Lower leg skin (tissue), 4 donors: ENCODE results near the gene ILK. TPM values are rescaled to one million over a fixed set of nuclear protein-coding genes. Genes with fewer than 3 reads are reported as not detected.
A peak's percentile ranks its signal among the peaks of the same experiment; 100 is the strongest.

ENCODE experiments used
- DNase-seq, 2 donors: peaks; one replicate each; pipeline ENCODE4 v3.0.0-alpha.2; 2019; ENCODE audit warnings: low spot score in 2 of 2
- H3K4me3 ChIP-seq: fragments of 200-600 bp; sonication (generic); 2 replicates; pipeline ENCODE4 v1.5.1; 2017; ENCODE audit warnings: mild to moderate bottlenecking, low read depth; ENCODE audit not compliant: poor library complexity, severe bottlenecking
- POLR2A ChIP-seq, 2 donors: fragments of 450-650 bp; IDR thresholded peaks; one replicate each; pipeline ENCODE4 v1.6.1; 2016 to 2017; ENCODE audit warnings: antibody characterized with exemption in 2 of 2, mild to moderate bottlenecking in 1 of 2, moderate library complexity in 1 of 2
- WGBS, 2 donors: methylation state at CpG; one replicate each; pipeline ENCODE4 v1.1.5; 2018; 5-methylcytosine and 5-hydroxymethylcytosine counted together
- intact Hi-C: fragments of 100-400 bp; cut with DNase I; formaldehyde crosslinking; loops from one replicate; pipeline ENCODE4 v1.15.0; 2023; ENCODE audit warnings: low total_unique reads
- total RNA-seq, 4 donors: library from RNA; depleted of rRNA; stranded (reverse); fragments of >200 nt; gene quantifications; one replicate each; pipeline ENCODE4 v1.1.0, GENCODE V29; 2016
- TF ChIP-seq, protein P1 (sequence below), 3 donors: fragments of 450-650 bp; IDR thresholded peaks; one replicate each; pipeline ENCODE4 v1.5.1; 2016; ENCODE audit warnings: antibody characterized with exemption in 3 of 3, mild to moderate bottlenecking in 3 of 3, moderate library complexity in 2 of 3

ILK gene
- total RNA-seq, 4 donors from 2014 or later: 68.1 to 91.0 (median 74.8) TPM

- H3K4me3 ChIP-seq: no peak overlapping the region
- no peak for TF ChIP-seq POLR2A (IDR thresholded peaks at IDR 0.05)
- TF ChIP-seq, protein P1, sequence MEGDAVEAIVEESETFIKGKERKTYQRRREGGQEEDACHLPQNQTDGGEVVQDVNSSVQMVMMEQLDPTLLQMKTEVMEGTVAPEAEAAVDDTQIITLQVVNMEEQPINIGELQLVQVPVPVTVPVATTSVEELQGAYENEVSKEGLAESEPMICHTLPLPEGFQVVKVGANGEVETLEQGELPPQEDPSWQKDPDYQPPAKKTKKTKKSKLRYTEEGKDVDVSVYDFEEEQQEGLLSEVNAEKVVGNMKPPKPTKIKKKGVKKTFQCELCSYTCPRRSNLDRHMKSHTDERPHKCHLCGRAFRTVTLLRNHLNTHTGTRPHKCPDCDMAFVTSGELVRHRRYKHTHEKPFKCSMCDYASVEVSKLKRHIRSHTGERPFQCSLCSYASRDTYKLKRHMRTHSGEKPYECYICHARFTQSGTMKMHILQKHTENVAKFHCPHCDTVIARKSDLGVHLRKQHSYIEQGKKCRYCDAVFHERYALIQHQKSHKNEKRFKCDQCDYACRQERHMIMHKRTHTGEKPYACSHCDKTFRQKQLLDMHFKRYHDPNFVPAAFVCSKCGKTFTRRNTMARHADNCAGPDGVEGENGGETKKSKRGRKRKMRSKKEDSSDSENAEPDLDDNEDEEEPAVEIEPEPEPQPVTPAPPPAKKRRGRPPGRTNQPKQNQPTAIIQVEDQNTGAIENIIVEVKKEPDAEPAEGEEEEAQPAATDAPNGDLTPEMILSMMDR (IDR thresholded peaks at IDR 0.05): no peak
- WGBS, 2 donors: 89 to 90% methylated on average over 30 to 31 of the region's 31 CpGs
- intact Hi-C loops: no loop called here
- DNase-seq: peak in 1 of 2 donors; percentile 74
Measured at GRCh38 chr11:6623391-6624363, 20.1 kb downstream of the ILK start.

- WGBS, 2 donors: 90 to 96% methylated on average over 6 to 12 of the region's 12 CpGs
- TF ChIP-seq POLR2A (IDR thresholded peaks at IDR 0.05): no peak
- TF ChIP-seq, protein P1 (IDR thresholded peaks at IDR 0.05): no peak
- no peak overlapping the region for H3K4me3 ChIP-seq
- peak in 1 of 2 donors; percentile 73 for DNase-seq
- intact Hi-C loops: no loop called here
Measured at GRCh38 chr11:6625156-6625831, 21.7 kb downstream of the ILK start.

- WGBS, 2 donors: 90 to 92% methylated on average over 15 to 17 of the region's 17 CpGs
- no peak for TF ChIP-seq POLR2A (IDR thresholded peaks at IDR 0.05)
- TF ChIP-seq, protein P1 (IDR thresholded peaks at IDR 0.05): no peak
- no peak overlapping the region for H3K4me3 ChIP-seq
- DNase-seq: no peak
- intact Hi-C loops: no loop called here
Measured at GRCh38 chr11:6625832-6626420, 22.4 kb downstream of the ILK start.

GRCh38 chr11:6626971-6627761 is 23.6 kb downstream of the ILK start:
- intact Hi-C loops: no loop called here
- TF ChIP-seq, protein P1 (IDR thresholded peaks at IDR 0.05): no peak
- TF ChIP-seq POLR2A (IDR thresholded peaks at IDR 0.05): no peak
- H3K4me3 ChIP-seq: no peak overlapping the region
- DNase-seq: peak in 1 of 2 donors; percentile 76
- WGBS, 2 donors: 79 to 86% methylated on average over 19 of the region's 19 CpGs

DNA sequence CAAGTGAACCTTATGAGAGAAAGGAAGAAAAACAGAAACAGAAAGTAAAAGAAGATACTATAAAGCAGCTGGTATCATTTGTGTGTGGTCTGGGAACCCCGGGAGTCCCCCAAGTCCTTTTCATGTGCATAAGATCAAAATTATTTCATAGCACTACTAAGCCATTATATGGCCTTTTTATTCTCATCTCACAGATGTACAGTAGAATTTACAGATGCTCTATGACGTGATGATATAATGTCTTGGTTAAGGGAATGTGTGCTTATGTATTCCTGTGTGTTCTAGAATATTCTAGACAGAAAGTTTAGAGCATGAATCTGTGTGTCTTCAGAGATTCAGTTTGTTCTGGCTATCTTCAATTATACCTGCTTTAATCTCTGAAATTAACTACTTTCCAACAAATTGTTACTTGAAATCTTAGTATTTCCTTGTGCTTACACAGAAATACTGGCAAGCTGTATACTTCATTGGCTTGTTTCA is 24.2 kb downstream of the ILK start:
- DNase-seq: no peak
- intact Hi-C loops: no loop called here
- H3K4me3 ChIP-seq: no peak overlapping the region
- no peak for TF ChIP-seq POLR2A (IDR thresholded peaks at IDR 0.05)
- TF ChIP-seq, protein P1 (IDR thresholded peaks at IDR 0.05): no peak
- 69 to 71% methylated on average over 2 of the region's 2 CpGs for WGBS, 2 donors
